Epithelial cell of esophagus (primary cell): ENCODE measurements around the gene GRM6.
A peak's percentile ranks its signal among the peaks of the same experiment; 100 is the strongest.

ENCODE experiments used
- DNase-seq: peaks from one replicate; pipeline ENCODE4 v3.0.0; 2010; ENCODE audit warnings: low read depth
- H3K4me3 ChIP-seq: 2 replicates; pipeline ENCODE4 v1.5.1; 2011; ENCODE audit warnings: mild to moderate bottlenecking, low read length, control low read depth
- TF ChIP-seq, protein P1 (sequence below): IDR thresholded peaks from 2 replicates; pipeline ENCODE4 v1.5.1; 2011; ENCODE audit warnings: low read depth, mild to moderate bottlenecking, low read length, control low read depth, inconsistent platforms; ENCODE audit not compliant: insufficient read depth; ENCODE audit errors: missing control alignments

Gene GRM6

DNA sequence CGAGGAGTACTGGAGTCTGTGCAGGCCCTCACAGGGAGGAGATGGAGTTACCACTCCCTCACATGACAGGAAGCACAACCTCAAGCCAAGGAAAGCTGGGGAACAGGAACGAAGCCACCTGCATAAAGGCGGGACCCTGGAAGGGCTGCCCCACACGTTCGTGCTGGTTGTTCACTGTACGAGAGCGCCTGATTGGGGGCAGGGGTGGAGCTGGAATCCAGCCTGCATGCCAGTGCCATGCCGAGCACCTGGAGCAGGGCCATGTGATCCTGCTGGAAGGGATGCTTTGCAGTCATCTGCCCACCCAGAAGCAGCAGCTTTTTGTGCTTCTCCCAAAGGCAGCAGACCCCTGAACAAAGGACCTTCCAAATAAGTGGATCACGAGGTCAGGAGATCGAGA, 11.4 kb downstream of the GRM6 start:
- no peak for DNase-seq
- H3K4me3 ChIP-seq = no peak overlapping the region
- TF ChIP-seq, protein P1, sequence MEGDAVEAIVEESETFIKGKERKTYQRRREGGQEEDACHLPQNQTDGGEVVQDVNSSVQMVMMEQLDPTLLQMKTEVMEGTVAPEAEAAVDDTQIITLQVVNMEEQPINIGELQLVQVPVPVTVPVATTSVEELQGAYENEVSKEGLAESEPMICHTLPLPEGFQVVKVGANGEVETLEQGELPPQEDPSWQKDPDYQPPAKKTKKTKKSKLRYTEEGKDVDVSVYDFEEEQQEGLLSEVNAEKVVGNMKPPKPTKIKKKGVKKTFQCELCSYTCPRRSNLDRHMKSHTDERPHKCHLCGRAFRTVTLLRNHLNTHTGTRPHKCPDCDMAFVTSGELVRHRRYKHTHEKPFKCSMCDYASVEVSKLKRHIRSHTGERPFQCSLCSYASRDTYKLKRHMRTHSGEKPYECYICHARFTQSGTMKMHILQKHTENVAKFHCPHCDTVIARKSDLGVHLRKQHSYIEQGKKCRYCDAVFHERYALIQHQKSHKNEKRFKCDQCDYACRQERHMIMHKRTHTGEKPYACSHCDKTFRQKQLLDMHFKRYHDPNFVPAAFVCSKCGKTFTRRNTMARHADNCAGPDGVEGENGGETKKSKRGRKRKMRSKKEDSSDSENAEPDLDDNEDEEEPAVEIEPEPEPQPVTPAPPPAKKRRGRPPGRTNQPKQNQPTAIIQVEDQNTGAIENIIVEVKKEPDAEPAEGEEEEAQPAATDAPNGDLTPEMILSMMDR = no peak

DNA sequence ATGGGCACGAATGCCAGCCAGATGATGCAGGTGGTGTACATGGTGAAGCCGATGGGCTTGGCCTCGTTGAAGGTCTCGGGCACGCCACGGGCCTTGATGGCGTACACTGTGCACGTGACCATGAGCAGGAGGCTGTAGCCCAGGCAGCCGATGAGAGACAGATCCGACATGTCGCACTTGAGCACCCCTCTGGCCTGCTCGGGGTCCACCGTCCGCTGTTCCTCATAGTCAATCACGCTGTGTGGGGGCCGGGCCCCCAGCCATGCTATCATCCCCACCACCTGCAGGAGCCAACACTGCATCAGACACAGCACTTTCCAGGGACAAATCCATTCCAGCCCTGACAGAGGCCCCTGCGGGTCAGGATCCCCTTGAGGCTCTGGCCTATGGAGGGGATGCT, 12.2 kb downstream of the GRM6 start:
- DNase-seq = no peak
- H3K4me3 ChIP-seq = no peak overlapping the region
- TF ChIP-seq, protein P1 = no peak

DNA sequence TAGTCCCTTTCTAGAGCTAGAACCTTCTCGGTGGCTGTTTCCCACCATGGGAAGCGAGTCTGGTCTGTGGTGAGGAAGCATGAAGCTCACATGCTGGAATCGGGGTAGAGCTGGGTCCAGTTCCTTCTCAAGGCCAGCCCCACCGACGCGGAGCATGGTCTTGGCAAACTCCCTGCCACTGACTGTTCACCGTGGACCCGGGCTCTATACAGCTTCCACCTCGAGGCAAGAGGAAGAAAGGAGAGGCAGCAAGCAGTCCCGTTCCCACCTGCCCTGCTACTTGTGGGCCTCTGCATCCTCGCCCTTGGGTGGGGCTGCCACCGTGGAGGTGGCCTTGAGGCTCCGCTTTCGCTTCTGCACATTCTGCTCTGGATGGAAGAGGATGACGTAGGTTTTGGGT, 13.7 kb downstream of the GRM6 start:
- no peak for DNase-seq
- H3K4me3 ChIP-seq = no peak overlapping the region
- TF ChIP-seq, protein P1 = no peak

DNA sequence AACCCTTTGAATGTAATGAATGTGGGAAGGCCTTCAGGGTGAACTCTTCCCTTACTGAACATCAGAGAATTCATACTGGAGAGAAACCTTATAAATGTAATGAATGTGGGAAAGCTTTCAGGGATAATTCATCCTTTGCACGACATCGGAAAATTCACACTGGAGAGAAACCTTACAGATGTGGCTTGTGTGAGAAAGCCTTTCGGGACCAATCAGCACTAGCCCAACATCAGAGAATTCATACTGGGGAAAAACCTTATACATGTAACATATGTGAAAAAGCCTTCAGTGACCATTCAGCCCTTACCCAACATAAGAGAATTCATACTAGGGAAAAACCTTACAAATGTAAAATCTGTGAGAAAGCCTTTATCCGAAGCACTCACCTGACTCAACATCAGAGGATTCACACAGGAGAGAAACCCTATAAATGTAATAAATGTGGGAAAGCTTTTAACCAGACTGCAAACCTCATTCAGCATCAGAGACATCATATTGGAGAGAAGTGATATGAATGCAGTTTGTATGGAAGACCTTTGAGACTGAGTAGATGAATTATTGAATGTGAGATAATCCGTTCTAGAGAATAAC, 29.6 kb downstream of the GRM6 start:
- TF ChIP-seq, protein P1 = no peak
- H3K4me3 ChIP-seq = no peak overlapping the region
- no peak for DNase-seq

DNA sequence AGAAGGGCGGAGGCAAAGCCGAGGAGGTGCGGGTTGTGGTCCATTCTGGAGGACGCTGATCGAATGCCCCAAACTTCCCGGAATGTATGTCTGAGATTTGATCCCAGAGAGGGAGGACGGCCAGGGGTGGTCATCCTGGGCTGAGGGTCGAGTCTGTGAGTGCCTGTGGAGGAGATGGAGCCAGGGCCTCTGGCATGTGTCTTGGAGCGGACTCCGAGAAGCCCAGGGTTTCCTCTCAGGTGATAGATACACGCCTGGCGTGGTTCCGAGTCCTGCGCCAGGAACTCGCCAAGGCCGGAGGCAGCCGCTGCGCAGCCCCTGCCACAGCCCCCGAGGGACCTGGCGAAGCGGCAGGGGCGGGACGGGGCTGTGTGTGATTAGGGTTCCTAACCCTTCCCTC, 53.8 kb downstream of the GRM6 start:
- TF ChIP-seq, protein P1 = no peak
- DNase-seq = no peak
- peak overlapping the region; percentile 72 for H3K4me3 ChIP-seq

DNA sequence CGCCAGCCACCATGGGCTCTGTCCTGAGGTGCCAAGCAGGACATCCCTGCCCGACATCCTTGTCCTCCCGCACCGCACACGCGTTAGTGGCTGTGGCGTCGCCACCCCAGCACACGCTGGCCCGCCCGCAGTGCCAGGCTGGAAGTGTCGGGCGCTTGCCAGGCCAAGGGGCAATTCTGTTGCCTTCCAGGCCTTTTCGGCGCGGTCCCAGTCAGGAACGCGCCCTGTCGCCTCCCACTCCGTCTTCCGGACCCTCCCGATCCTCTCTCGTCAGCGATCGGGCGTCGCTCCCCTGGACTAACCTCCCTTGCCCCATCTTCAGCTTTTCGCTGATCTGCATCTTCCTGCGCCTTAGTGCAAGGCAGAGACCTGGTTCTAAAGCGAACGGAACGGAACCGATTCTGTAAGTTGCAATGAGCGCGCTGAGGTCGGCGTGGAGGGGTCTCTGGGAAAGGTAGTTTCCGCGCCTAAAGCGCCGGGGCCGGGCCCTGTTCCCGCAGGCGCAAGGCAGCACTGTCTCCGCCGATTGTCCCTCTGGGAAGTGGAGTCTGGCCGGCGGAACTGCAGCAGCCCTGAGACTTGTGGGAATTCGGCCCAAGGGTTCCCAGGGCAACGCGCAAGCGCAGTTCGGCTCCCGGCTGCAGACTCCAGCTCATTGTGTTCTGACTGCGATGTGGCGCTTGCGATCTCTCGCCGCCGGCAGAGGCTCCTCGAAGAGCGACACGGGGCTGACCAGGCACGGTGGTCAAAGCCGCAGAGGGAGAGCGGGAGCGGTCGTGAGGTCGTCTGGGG, 54.4 kb downstream of the GRM6 start, which contains the start of gene ZNF454:
ZNF454 (plus strand) TSS at position 630 of the 792 bp plus-strand sequence. CDS start 1,594 bp downstream, outside the sequence.
- DNase-seq = peak; percentile 85
- H3K4me3 ChIP-seq = peak within 1 kb of the TSS; percentile 72
- TF ChIP-seq, protein P1 = no peak
